B cell (primary cell): ENCODE data around the gene CDK6. TPM values are rescaled to one million over a fixed set of nuclear protein-coding genes. Genes with fewer than 3 reads are reported as not detected.

Experiments
- ATAC-seq: fragments of 200-7000 bp; cut with Tn5 transposase; one replicate; pipeline ENCODE4 v1.10.0; 2021; ENCODE audit warnings: low read depth, mild to moderate bottlenecking, moderate number of reproducible peaks, moderate library complexity
- CTCF ChIA-PET: fragments of 350-600 bp; sonication (Branson Sonifier 250); formaldehyde crosslinking; loops from one replicate; lab custom pipeline; 2021; ENCODE audit warnings: antibody characterized with exemption, inconsistent platforms; lab: Charles Lee
- POLR2A ChIA-PET: fragments of 350-600 bp; sonication (Branson Sonifier 250); formaldehyde crosslinking; loops from one replicate; lab custom pipeline; 2021; ENCODE audit warnings: antibody characterized with exemption; lab: Charles Lee
- DNase-seq: peaks from one replicate; pipeline ENCODE4 v3.0.0; 2013
- H2AFZ ChIP-seq: 2 replicates; pipeline ENCODE4 v1.6.1; 2012; ENCODE audit warnings: mild to moderate bottlenecking, low read depth, low read length; ENCODE audit not compliant: insufficient read depth, poor library complexity, severe bottlenecking
- H3K27ac ChIP-seq, 2 donors: 1 replicate in 1 of 2; 2 replicates in 1 of 2; pipeline ENCODE4 v1.5.1; 2012 to 2013; ENCODE audit warnings: low read length in 2 of 2, mild to moderate bottlenecking in 2 of 2, moderate library complexity in 1 of 2
- H3K27me3 ChIP-seq, 4 experiments: fragments of 200-600 bp in 1 of 4; sonication (generic) in 1 of 4; replicated peaks in 1 of 4; 1 replicate in 2 of 4; 2 replicates in 2 of 4; pipeline versions ENCODE4 v1.6.1 to v1.7.0; 2013 to 2016; ENCODE audit warnings: low read length in 3 of 4, mild to moderate bottlenecking in 2 of 4, mixed read lengths in 1 of 4, moderate library complexity in 1 of 4; ENCODE audit not compliant: insufficient read depth in 4 of 4, control insufficient read depth in 3 of 4; ENCODE audit errors: control extremely low read depth in 1 of 4
- H3K36me3 ChIP-seq, 2 experiments: replicated peaks in 1 of 2; 1 replicate in 1 of 2; 2 replicates in 1 of 2; pipeline versions ENCODE4 v1.6.1 to v1.7.1; 2013; ENCODE audit warnings: low read length in 1 of 2; ENCODE audit not compliant: insufficient read depth in 2 of 2, control insufficient read depth in 1 of 2; ENCODE audit errors: control extremely low read depth in 1 of 2, extremely low read depth in 1 of 2
- H3K4me1 ChIP-seq, 2 donors: fragments of 200-600 bp in 1 of 2; sonication (generic) in 1 of 2; 1 replicate in 1 of 2; 2 replicates in 1 of 2; pipeline versions ENCODE4 v1.5.1 to v1.6.1; 2013 to 2017; ENCODE audit warnings: low read length in 2 of 2; ENCODE audit not compliant: control insufficient read depth in 2 of 2, insufficient read depth in 2 of 2
- H3K4me2 ChIP-seq: replicated peaks from 2 replicates; pipeline ENCODE3; 2012; ENCODE audit warnings: mild to moderate bottlenecking, low read depth, low read length; ENCODE audit not compliant: poor library complexity, severe bottlenecking
- H3K4me3 ChIP-seq, 5 experiments: fragments of 200-600 bp in 1 of 5; sonication (generic) in 1 of 5; 1 replicate in 3 of 5; 2 replicates in 2 of 5; pipeline versions ENCODE4 v1.5.1 to v1.7.0; 2011 to 2016; ENCODE audit warnings: low read length in 4 of 5, mild to moderate bottlenecking in 4 of 5, low read depth in 2 of 5, control low read depth in 1 of 5, moderate library complexity in 1 of 5; ENCODE audit not compliant: insufficient read depth in 1 of 5; ENCODE audit errors: control extremely low read depth in 1 of 5, extremely low read depth in 1 of 5
- H3K79me2 ChIP-seq: fragments of 200-600 bp; sonication (generic); one replicate; pipeline ENCODE4 v1.6.0; 2016; ENCODE audit warnings: low read length; ENCODE audit not compliant: control insufficient read depth, insufficient read depth
- H3K9ac ChIP-seq: fragments of 200-600 bp; sonication (generic); 2 replicates; pipeline ENCODE4 v1.6.1; 2017; ENCODE audit warnings: mild to moderate bottlenecking, low read length, moderate library complexity
- H3K9me3 ChIP-seq, 3 donors: one replicate each; pipeline versions ENCODE4 v1.6.1 to v1.7.1; 2013; ENCODE audit warnings: low read length in 2 of 3; ENCODE audit not compliant: control insufficient read depth in 2 of 3, insufficient read depth in 1 of 3; ENCODE audit errors: control extremely low read depth in 1 of 3
- H4K20me1 ChIP-seq: 2 replicates; pipeline ENCODE4 v1.6.0; 2012; ENCODE audit warnings: mild to moderate bottlenecking, low read length; ENCODE audit not compliant: insufficient read depth, control insufficient read depth, poor library complexity, severe bottlenecking
- H3K27ac Mint-ChIP-seq: one replicate; pipeline ENCODE4 v1.8.0; 2021; ENCODE audit warnings: mixed read lengths
- H3K27me3 Mint-ChIP-seq: one replicate; pipeline ENCODE4 v1.8.0; 2021; ENCODE audit warnings: mixed read lengths
- H3K4me1 Mint-ChIP-seq: one replicate; pipeline ENCODE4 v1.8.0; 2021; ENCODE audit warnings: mixed read lengths
- H3K4me3 Mint-ChIP-seq: one replicate; pipeline ENCODE4 v1.8.0; 2021; ENCODE audit warnings: mixed read lengths
- H3K9me3 Mint-ChIP-seq: one replicate; pipeline ENCODE4 v1.8.0; 2022; ENCODE audit warnings: mixed read lengths; ENCODE audit not compliant: insufficient read depth
- EZH2 ChIP-seq: IDR thresholded peaks from 2 replicates; pipeline ENCODE4 v1.6.1; 2012; ENCODE audit warnings: borderline replicate concordance, low read depth, mild to moderate bottlenecking, moderate library complexity, low read length; ENCODE audit not compliant: insufficient read depth, poor library complexity, severe bottlenecking
- WGBS: methylation state at CpG from one replicate; pipeline ENCODE4 v1.1.5; 2013; ENCODE audit warnings: missing lambda C conversion rate; ENCODE audit not compliant: insufficient coverage; 5-methylcytosine and 5-hydroxymethylcytosine counted together
- intact Hi-C: fragments of 100-400 bp; cut with micrococcal nuclease; formaldehyde crosslinking; loops from one replicate; pipeline ENCODE4 v1.10.0; 2022
- polyA plus RNA-seq: library from polyadenylated mRNA; depleted of rRNA; stranded (reverse); fragments of >200 nt; gene quantifications from 2 replicates; pipeline ENCODE4 v1.2.3, GENCODE V29; 2012
- total RNA-seq, 2 donors: library from RNA; stranded (reverse); fragments of 120-200 nt in 1 of 2; gene quantifications; 1 replicate in 1 of 2; 2 replicates in 1 of 2; pipeline versions ENCODE4 v1.2.3 to v1.2.4, GENCODE V29; 2013 to 2022
- TF ChIP-seq, protein P1 (sequence below): fragments of 200-600 bp; IDR thresholded peaks from one replicate; pipeline ENCODE4 v1.8.0; 2022; ENCODE audit warnings: antibody characterized with exemption, mild to moderate bottlenecking

Gene CDK6
- total and polyA plus RNA-seq, 2 donors (not counting 1 experiment from before 2014, with no cell fraction given): 3.0 to 14.6 TPM

DNA sequence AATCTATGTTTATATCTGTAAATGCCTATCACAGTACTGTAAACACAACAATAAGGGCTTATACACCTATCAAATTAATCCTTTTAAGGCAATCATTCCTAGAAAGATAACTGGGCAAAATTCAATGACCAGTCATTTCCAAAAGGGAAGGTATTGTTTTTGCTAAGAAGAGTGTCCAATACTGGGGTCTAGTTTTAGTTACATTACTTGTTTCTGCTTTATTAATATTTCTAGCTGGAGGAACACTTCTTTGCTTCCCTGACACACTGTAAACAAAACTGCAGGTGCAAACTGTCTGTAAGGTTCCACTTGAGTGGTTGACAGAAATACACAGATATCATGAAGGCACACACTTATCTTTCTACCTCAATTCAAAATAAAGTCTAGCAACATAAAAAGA lies 162.0 kb downstream of the CDK6 start:
- Mint-ChIP-seq H3K9me3 (no peaks in the 10 kb centered on the region), H3K27me3 (no peaks in the 10 kb centered on the region), H3K4me3 (peak overlapping the region; percentile 0), H3K27ac (peak overlapping the region; percentile 12), H3K4me1 (peaks cover 14% of the 10 kb centered on the region)
- H3K4me2 ChIP-seq: peak overlapping the region; percentile 23
- H3K27ac ChIP-seq: peak overlapping the region; percentile 42 to 69
- no peaks in the 10 kb centered on the region for H3K36me3 ChIP-seq
- no peak overlapping the region for H3K9ac ChIP-seq
- TF ChIP-seq, protein P1, sequence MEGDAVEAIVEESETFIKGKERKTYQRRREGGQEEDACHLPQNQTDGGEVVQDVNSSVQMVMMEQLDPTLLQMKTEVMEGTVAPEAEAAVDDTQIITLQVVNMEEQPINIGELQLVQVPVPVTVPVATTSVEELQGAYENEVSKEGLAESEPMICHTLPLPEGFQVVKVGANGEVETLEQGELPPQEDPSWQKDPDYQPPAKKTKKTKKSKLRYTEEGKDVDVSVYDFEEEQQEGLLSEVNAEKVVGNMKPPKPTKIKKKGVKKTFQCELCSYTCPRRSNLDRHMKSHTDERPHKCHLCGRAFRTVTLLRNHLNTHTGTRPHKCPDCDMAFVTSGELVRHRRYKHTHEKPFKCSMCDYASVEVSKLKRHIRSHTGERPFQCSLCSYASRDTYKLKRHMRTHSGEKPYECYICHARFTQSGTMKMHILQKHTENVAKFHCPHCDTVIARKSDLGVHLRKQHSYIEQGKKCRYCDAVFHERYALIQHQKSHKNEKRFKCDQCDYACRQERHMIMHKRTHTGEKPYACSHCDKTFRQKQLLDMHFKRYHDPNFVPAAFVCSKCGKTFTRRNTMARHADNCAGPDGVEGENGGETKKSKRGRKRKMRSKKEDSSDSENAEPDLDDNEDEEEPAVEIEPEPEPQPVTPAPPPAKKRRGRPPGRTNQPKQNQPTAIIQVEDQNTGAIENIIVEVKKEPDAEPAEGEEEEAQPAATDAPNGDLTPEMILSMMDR: no peak
- no peak for TF ChIP-seq EZH2
- POLR2A ChIA-PET: no interaction called here
- H2AFZ ChIP-seq: no peak overlapping the region
- no peak overlapping the region for H3K4me3 ChIP-seq
- ATAC-seq (peak; percentile 51), DNase-seq (peak; percentile 22)
- no peaks in the 10 kb centered on the region for H3K79me2 ChIP-seq
- H3K4me1 ChIP-seq: peaks cover 11% of the 10 kb centered on the region in 2 donors
- H3K9me3 ChIP-seq: no peaks in the 10 kb centered on the region
- CTCF ChIA-PET: interaction anchor here (1.3 kb wide), 1 partner anchor 15 kb away, joined by 3 read pairs; no protein-coding TSS in a partner anchor
- no peaks in the 10 kb centered on the region for H4K20me1 ChIP-seq
- intact Hi-C loops: no loop called here
- H3K27me3 ChIP-seq: no peaks in the 10 kb centered on the region

DNA sequence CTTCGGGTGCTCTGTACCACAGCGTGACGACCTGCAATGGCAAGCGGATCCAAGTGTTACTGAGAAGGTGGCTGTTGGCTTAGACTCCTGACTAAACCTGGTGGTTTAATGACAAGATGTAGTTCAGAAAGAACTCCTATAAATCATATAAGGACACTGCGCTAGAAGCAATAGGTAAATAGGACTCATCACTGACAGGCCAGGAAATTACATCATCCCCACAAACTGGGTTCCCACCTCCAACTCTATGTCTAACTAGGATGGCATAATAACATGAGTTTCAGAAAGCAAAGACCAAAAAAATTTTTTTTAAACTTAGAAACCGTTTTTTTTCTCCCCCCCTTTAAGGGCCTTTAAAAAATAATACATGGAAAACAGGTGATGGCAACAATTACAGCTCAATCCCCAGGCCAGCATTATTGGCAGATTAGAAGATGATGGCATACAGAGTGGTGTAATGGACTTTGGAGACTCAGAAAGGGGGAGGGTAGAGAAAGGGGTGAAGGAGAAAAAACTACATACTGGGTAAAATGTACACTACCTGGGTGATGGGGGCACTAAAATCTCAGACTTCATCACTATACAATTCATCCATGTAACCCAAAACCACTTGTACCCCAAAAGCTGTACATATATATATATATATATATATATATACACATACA lies 164.7 kb downstream of the CDK6 start:
- peaks cover 14% of the 10 kb centered on the region for H3K4me1 Mint-ChIP-seq
- H3K79me2 ChIP-seq: no peaks in the 10 kb centered on the region
- no peaks in the 10 kb centered on the region for H3K27me3 ChIP-seq
- 100% methylated on average over 3 of the region's 6 CpGs for WGBS
- no peaks in the 10 kb centered on the region for H4K20me1 ChIP-seq
- DNase-seq: no peak
- H3K4me3 ChIP-seq: no peak overlapping the region
- intact Hi-C loops: no loop called here
- H3K4me1 ChIP-seq: peaks cover 11% of the 10 kb centered on the region in 2 donors
- H3K27ac Mint-ChIP-seq: no peak overlapping the region
- H3K27ac ChIP-seq: no peak overlapping the region
- no peak overlapping the region for H2AFZ ChIP-seq
- peaks cover 0 to 3% of the 10 kb centered on the region in 2 experiments for H3K36me3 ChIP-seq
- no peak overlapping the region for H3K4me2 ChIP-seq
- no peak for ATAC-seq
- H3K27me3 Mint-ChIP-seq: no peaks in the 10 kb centered on the region
- TF ChIP-seq, protein P1: no peak
- H3K9ac ChIP-seq: no peak overlapping the region
- ChIA-PET POLR2A (no interaction called here), CTCF (interaction anchor here (1.4 kb wide), 1 partner anchor 161 kb away, joined by 3 read pairs; no protein-coding TSS in a partner anchor)
- H3K9me3 ChIP-seq: no peaks in the 10 kb centered on the region
- H3K4me3 Mint-ChIP-seq: no peak overlapping the region
- no peaks in the 10 kb centered on the region for H3K9me3 Mint-ChIP-seq
